ENCODE data around the gene RIOX2. TPM values are rescaled to one million over a fixed set of nuclear protein-coding genes. Genes with fewer than 3 reads are reported as not detected.

Gene RIOX2
- total RNA-seq, 4 donors from 2014 or later, result 28.1 to 44.0 (median 30.6) TPM

GRCh38 chr3:97940034-97940433 lies 32.2 kb downstream of the RIOX2 start:
- no peak for TF ChIP-seq CTCF (IDR thresholded peaks at IDR 0.05; ENCODE audit: low read depth)

GRCh38 chr3:97939401-97939800 lies 32.8 kb downstream of the RIOX2 start:
- no peak for TF ChIP-seq CTCF (IDR thresholded peaks at IDR 0.05; ENCODE audit: low read depth)

GRCh38 chr3:97938444-97938843 lies 33.8 kb downstream of the RIOX2 start:
- no peak for TF ChIP-seq CTCF (IDR thresholded peaks at IDR 0.05; ENCODE audit: low read depth)

- TF ChIP-seq CTCF (IDR thresholded peaks at IDR 0.05; ENCODE audit: low read depth), result no peak
Observed at GRCh38 chr3:97937205-97937604, 35.0 kb downstream of the RIOX2 start.

GRCh38 chr3:97935842-97936241 lies 36.4 kb downstream of the RIOX2 start:
- no peak for TF ChIP-seq CTCF (IDR thresholded peaks at IDR 0.05; ENCODE audit: low read depth)

GRCh38 chr3:97934980-97935695 lies 37.1 kb downstream of the RIOX2 start:
- no peak for TF ChIP-seq CTCF (IDR thresholded peaks at IDR 0.05; ENCODE audit: low read depth)

GRCh38 chr3:97932387-97932801 lies 39.8 kb downstream of the RIOX2 start:
- TF ChIP-seq CTCF (IDR thresholded peaks at IDR 0.05; ENCODE audit: low read depth), result no peak

Data from subcutaneous adipose tissue (tissue), 4 donors.